Activated B cell treated with CpG ODN at 0.5 μM for 24 hours (primary cell): Measurements from ENCODE around the gene ZNF474. TPM values are rescaled to one million over a fixed set of nuclear protein-coding genes. Genes with fewer than 3 reads are reported as not detected.

Experiments used
- ATAC-seq: fragments of 200-7000 bp; cut with Tn5 transposase; one replicate; pipeline ENCODE4 v1.10.0; 2021; ENCODE audit warnings: low read depth, mild to moderate bottlenecking, moderate library complexity
- CTCF ChIA-PET: fragments of 350-600 bp; sonication (Branson Sonifier 250); formaldehyde crosslinking; loops from one replicate; lab custom pipeline; 2021; ENCODE audit warnings: antibody characterized with exemption; lab: Charles Lee
- POLR2A ChIA-PET: fragments of 350-600 bp; sonication (Branson Sonifier 250); formaldehyde crosslinking; loops from one replicate; lab custom pipeline; 2021; ENCODE audit warnings: antibody characterized with exemption; lab: Charles Lee
- DNase-seq: peaks from one replicate; pipeline ENCODE4 v3.0.0; 2022
- H3K27ac Mint-ChIP-seq: one replicate; pipeline ENCODE4 v1.8.0; 2020; ENCODE audit warnings: mixed read lengths
- H3K27me3 Mint-ChIP-seq: one replicate; pipeline ENCODE4 v1.8.0; 2021; ENCODE audit warnings: mixed read lengths
- H3K36me3 Mint-ChIP-seq: one replicate; pipeline ENCODE4 v1.8.0; 2021; ENCODE audit warnings: low read depth, mixed read lengths
- H3K4me1 Mint-ChIP-seq: one replicate; pipeline ENCODE4 v1.8.0; 2021; ENCODE audit warnings: mixed read lengths
- H3K4me3 Mint-ChIP-seq: one replicate; pipeline ENCODE4 v1.8.0; 2020; ENCODE audit warnings: mild to moderate bottlenecking, mixed read lengths
- H3K9me3 Mint-ChIP-seq: one replicate; pipeline ENCODE4 v1.8.0; 2020; ENCODE audit warnings: mixed read lengths
- intact Hi-C: fragments of 100-400 bp; cut with micrococcal nuclease; formaldehyde crosslinking; loops from one replicate; pipeline ENCODE4 v1.15.1; 2024
- total RNA-seq: library from RNA; stranded (reverse); gene quantifications from 2 replicates; pipeline ENCODE4 v1.2.3, GENCODE V29; 2022
- TF ChIP-seq, protein P1 (sequence below): fragments of 200-600 bp; IDR thresholded peaks from one replicate; pipeline ENCODE4 v1.8.0; 2022; ENCODE audit warnings: antibody characterized with exemption, mild to moderate bottlenecking

Gene ZNF474
- total RNA-seq, 1 donor from 2014 or later: not detected

DNA sequence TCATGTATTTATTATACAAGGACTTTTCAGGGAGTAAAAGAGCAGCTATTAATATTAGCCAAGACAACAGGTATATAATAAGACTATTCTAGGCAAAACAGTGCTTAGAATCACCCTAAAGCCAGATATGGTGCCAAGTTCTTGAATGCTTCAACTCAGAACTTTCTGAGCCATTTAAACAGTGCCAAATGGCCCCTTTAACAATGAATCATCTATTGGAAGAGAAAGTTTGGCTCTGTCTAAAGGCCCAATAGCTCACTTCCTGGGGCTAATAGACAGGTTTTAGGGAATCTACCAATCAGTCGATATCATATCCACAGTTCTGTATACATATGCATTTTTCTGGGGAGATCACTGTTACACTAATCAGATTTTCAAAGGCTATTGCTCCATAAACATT lies 42.9 kb downstream of the ZNF474 start:
- DNase-seq (no peak), ATAC-seq (no peak)
- TF ChIP-seq, protein P1, sequence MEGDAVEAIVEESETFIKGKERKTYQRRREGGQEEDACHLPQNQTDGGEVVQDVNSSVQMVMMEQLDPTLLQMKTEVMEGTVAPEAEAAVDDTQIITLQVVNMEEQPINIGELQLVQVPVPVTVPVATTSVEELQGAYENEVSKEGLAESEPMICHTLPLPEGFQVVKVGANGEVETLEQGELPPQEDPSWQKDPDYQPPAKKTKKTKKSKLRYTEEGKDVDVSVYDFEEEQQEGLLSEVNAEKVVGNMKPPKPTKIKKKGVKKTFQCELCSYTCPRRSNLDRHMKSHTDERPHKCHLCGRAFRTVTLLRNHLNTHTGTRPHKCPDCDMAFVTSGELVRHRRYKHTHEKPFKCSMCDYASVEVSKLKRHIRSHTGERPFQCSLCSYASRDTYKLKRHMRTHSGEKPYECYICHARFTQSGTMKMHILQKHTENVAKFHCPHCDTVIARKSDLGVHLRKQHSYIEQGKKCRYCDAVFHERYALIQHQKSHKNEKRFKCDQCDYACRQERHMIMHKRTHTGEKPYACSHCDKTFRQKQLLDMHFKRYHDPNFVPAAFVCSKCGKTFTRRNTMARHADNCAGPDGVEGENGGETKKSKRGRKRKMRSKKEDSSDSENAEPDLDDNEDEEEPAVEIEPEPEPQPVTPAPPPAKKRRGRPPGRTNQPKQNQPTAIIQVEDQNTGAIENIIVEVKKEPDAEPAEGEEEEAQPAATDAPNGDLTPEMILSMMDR: no peak
- Mint-ChIP-seq H3K27ac (no peak overlapping the region), H3K4me3 (no peak overlapping the region), H3K4me1 (no peaks in the 10 kb centered on the region), H3K9me3 (no peaks in the 10 kb centered on the region), H3K27me3 (no peaks in the 10 kb centered on the region), H3K36me3 (no peaks in the 10 kb centered on the region)
- intact Hi-C loops: no loop called here
- ChIA-PET POLR2A (no interaction called here), CTCF (no interaction called here)

DNA sequence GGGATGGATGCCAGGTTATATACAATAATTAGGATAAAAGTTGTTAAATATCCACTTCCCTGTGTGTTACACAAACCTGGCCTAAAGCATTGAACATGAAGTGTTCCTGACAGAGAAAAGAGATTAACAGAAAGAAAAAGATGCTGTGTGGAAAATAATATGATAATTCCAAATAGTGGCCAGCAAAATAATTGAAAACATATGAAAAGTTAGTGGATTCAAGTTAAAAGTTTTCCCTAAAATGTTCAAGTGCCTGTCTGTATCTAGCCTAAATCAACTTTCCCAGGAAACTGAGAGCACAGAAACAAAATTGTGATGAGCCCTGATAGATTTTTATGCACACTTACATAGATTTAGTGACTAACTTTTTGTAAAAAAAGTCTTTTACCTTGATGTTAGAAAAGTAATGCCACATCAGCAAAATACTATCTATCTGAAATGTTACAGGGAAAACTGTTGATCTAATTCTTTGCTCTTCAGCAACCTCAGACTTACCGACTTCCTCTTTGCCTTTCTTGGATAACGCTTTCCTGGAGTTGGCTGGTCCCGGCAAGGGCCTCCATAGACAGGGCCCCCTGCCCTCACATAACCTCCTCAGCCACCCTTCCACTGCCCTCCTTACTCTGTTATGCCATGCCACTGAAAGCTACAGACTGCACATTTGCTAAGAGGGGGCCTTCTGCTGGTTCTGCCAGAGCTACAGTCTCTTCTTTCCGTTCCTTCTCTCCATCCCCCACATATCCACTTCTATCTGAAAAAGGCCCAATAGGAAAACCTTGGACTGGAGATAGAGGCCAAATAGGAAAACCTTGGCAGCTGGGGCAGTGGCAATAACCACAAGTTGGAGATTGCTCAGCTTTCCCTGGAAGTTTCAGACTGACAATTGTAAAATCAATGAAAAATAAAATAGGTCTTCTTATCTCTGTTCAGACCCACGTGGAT lies 44.4 kb downstream of the ZNF474 start:
- no peak overlapping the region for H3K27ac Mint-ChIP-seq
- H3K4me1 Mint-ChIP-seq: no peaks in the 10 kb centered on the region
- TF ChIP-seq, protein P1: no peak
- ChIA-PET CTCF (no interaction called here), POLR2A (no interaction called here)
- DNase-seq (no peak), ATAC-seq (no peak)
- intact Hi-C loops: no loop called here
- H3K4me3 Mint-ChIP-seq: no peak overlapping the region
- H3K27me3 Mint-ChIP-seq: no peaks in the 10 kb centered on the region
- H3K36me3 Mint-ChIP-seq: no peaks in the 10 kb centered on the region
- no peaks in the 10 kb centered on the region for H3K9me3 Mint-ChIP-seq

DNA sequence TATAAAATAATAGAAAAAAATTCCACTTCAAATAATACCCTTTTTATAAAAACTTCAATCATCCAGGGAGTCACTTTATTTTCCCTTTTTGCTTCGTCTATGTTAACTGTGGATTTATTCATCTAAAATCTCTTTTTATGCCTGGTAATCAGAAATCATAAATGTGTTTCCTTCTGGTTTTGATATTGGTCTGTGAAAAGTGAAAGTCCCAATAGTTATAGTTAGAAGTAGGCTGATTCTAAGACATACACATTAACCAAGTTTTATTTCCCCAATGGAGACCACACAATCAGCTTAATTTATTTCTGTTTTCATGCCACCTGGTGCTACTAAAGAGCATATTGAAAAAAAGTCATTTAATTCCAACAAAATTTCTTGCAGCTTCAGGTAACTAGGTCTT lies 45.7 kb downstream of the ZNF474 start:
- POLR2A ChIA-PET: no interaction called here
- Mint-ChIP-seq H3K27ac (no peak overlapping the region), H3K9me3 (no peaks in the 10 kb centered on the region), H3K4me3 (no peak overlapping the region), H3K36me3 (no peaks in the 10 kb centered on the region), H3K4me1 (no peaks in the 10 kb centered on the region), H3K27me3 (no peaks in the 10 kb centered on the region)
- TF ChIP-seq, protein P1: no peak
- DNase-seq (no peak), ATAC-seq (no peak)
- CTCF ChIA-PET: no interaction called here
- intact Hi-C loops: no loop called here

DNA sequence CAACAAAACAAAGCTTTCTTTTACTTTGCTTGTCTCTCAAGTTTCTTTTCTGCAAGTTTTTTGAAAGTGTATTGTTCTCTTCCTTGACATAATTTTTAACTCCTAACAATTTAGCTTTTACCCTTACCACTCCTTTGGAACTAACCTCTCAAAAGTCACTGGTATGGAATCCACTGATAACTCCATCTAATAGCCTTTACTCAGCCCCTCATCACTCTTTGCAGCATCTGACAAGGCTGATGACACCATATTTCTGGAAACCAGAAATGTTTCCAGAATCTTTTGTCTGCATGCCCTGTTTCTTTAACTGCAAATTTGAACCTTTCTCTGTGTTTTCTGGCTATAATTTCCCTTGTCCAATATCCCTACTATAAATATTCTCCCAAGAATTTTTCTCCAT lies 46.5 kb downstream of the ZNF474 start:
- ChIA-PET POLR2A (no interaction called here), CTCF (no interaction called here)
- Mint-ChIP-seq H3K27ac (no peak overlapping the region), H3K36me3 (no peaks in the 10 kb centered on the region), H3K27me3 (no peaks in the 10 kb centered on the region), H3K4me1 (no peaks in the 10 kb centered on the region), H3K4me3 (no peak overlapping the region), H3K9me3 (no peaks in the 10 kb centered on the region)
- DNase-seq: no peak
- intact Hi-C loops: no loop called here
- no peak for ATAC-seq
- TF ChIP-seq, protein P1: no peak

DNA sequence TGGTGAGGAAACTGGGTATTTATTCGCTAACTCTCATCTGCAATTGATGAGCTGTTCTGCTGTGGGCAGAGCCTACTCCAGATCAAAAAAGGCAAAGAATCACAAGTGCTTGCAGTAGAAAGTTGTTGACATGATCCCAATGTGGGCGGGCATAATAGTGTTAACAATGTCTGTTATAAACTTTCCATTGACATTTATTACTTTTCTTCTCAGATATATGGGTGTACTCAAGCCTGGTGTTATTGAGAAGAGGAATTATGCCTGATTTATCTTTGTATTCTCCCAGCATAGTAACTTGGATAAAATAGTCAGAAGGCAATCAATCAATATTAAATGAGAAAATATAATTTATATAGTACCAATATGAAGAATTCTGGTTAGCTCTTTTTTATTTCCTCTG lies 47.8 kb downstream of the ZNF474 start:
- H3K4me3 Mint-ChIP-seq: no peak overlapping the region
- H3K36me3 Mint-ChIP-seq: no peaks in the 10 kb centered on the region
- H3K27me3 Mint-ChIP-seq: peaks cover 2% of the 10 kb centered on the region
- no peaks in the 10 kb centered on the region for H3K4me1 Mint-ChIP-seq
- CTCF ChIA-PET: no interaction called here
- TF ChIP-seq, protein P1: no peak
- ATAC-seq (no peak), DNase-seq (no peak)
- POLR2A ChIA-PET: no interaction called here
- no peaks in the 10 kb centered on the region for H3K9me3 Mint-ChIP-seq
- no peak overlapping the region for H3K27ac Mint-ChIP-seq
- intact Hi-C loops: no loop called here
